CD14-positive monocyte (primary cell): Measurements from ENCODE around the gene RBSN. TPM values are rescaled to one million over a fixed set of nuclear protein-coding genes. Genes with fewer than 3 reads are reported as not detected.
A peak's percentile ranks its signal among the peaks of the same experiment; 100 is the strongest.

Source experiments
- DNase-seq, 3 donors: peaks; one replicate each; pipeline ENCODE4 v3.0.0-alpha.2; 2011 to 2022
- H2AFZ ChIP-seq: 2 replicates; pipeline ENCODE4 v1.6.0; 2012; ENCODE audit warnings: mild to moderate bottlenecking, low read depth, low read length, inconsistent platforms; ENCODE audit not compliant: insufficient read depth, poor library complexity, severe bottlenecking
- H3K27ac ChIP-seq, 2 donors: 1 replicate in 1 of 2; 2 replicates in 1 of 2; pipeline ENCODE4 v1.5.1; 2012 to 2013; ENCODE audit warnings: low read length in 2 of 2, control low read depth in 1 of 2, inconsistent platforms in 1 of 2, low read depth in 1 of 2, mild to moderate bottlenecking in 1 of 2
- H3K27me3 ChIP-seq, 2 donors: one replicate each; pipeline versions ENCODE4 v1.6.0 to v1.6.1; 2011 to 2013; ENCODE audit warnings: low read length in 2 of 2; ENCODE audit not compliant: control insufficient read depth in 2 of 2, insufficient read depth in 2 of 2
- H3K36me3 ChIP-seq, 2 donors: replicated peaks in 1 of 2; 1 replicate in 1 of 2; 2 replicates in 1 of 2; pipeline versions ENCODE4 v1.5.1 to v1.6.1; 2012 to 2013; ENCODE audit warnings: low read length in 2 of 2, control low read depth in 1 of 2, inconsistent platforms in 1 of 2, mild to moderate bottlenecking in 1 of 2; ENCODE audit not compliant: insufficient read depth in 2 of 2, control insufficient read depth in 1 of 2
- H3K4me1 ChIP-seq, 2 donors: 1 replicate in 1 of 2; 2 replicates in 1 of 2; pipeline versions ENCODE4 v1.5.1 to v1.6.1; 2012 to 2013; ENCODE audit warnings: low read length in 2 of 2, control low read depth in 1 of 2, inconsistent platforms in 1 of 2, mild to moderate bottlenecking in 1 of 2, moderate library complexity in 1 of 2; ENCODE audit not compliant: insufficient read depth in 2 of 2, control insufficient read depth in 1 of 2
- H3K4me2 ChIP-seq: replicated peaks from 2 replicates; pipeline ENCODE3; 2012; ENCODE audit warnings: low read length, moderate library complexity, mild to moderate bottlenecking; ENCODE audit not compliant: poor library complexity, severe bottlenecking; ENCODE audit errors: extremely low read depth
- H3K4me3 ChIP-seq, 3 experiments: fragments of 200-600 bp in 1 of 3; sonication (generic) in 1 of 3; replicated peaks in 1 of 3; 1 replicate in 2 of 3; 2 replicates in 1 of 3; pipeline ENCODE4 v1.5.1; 2011 to 2013; ENCODE audit warnings: low read length in 3 of 3, mild to moderate bottlenecking in 3 of 3, control low read depth in 2 of 3, low read depth in 2 of 3, inconsistent platforms in 1 of 3, moderate library complexity in 1 of 3
- H3K79me2 ChIP-seq: 2 replicates; pipeline ENCODE4 v1.6.0; 2012; ENCODE audit warnings: mild to moderate bottlenecking, control low read depth, inconsistent platforms, low read length, moderate library complexity; ENCODE audit not compliant: insufficient read depth
- H3K9ac ChIP-seq: 2 replicates; pipeline ENCODE4 v1.6.0; 2017; ENCODE audit warnings: low read length, mild to moderate bottlenecking; ENCODE audit not compliant: insufficient read depth, poor library complexity, severe bottlenecking
- H3K9me3 ChIP-seq, 2 donors: replicated peaks in 1 of 2; 1 replicate in 1 of 2; 2 replicates in 1 of 2; pipeline versions ENCODE4 v1.5.1 to v1.6.1; 2012 to 2013; ENCODE audit warnings: low read length in 2 of 2, control low read depth in 1 of 2; ENCODE audit not compliant: control insufficient read depth in 1 of 2, insufficient read depth in 1 of 2
- H4K20me1 ChIP-seq: 2 replicates; pipeline ENCODE4 v1.6.0; 2012; ENCODE audit warnings: mild to moderate bottlenecking, low read length, control low read depth, moderate library complexity; ENCODE audit not compliant: insufficient read depth
- H3K27ac Mint-ChIP-seq, 7 donors: one replicate each; pipeline ENCODE4 v1.8.0; 2020; ENCODE audit warnings: mild to moderate bottlenecking in 7 of 7, mixed read lengths in 7 of 7, moderate library complexity in 6 of 7, inconsistent platforms in 2 of 7
- H3K27me3 Mint-ChIP-seq, 3 donors: one replicate each; pipeline ENCODE4 v1.8.0; 2021 to 2022; ENCODE audit warnings: low read depth in 3 of 3, mild to moderate bottlenecking in 3 of 3, mixed read lengths in 3 of 3, moderate library complexity in 3 of 3, inconsistent platforms in 1 of 3
- H3K36me3 Mint-ChIP-seq, 2 donors: one replicate each; pipeline ENCODE4 v1.8.0; 2020; ENCODE audit warnings: mixed read lengths in 2 of 2, inconsistent platforms in 1 of 2, mild to moderate bottlenecking in 1 of 2
- H3K4me1 Mint-ChIP-seq: one replicate; pipeline ENCODE4 v1.8.0; 2020; ENCODE audit warnings: mild to moderate bottlenecking, mixed read lengths
- H3K4me3 Mint-ChIP-seq, 2 donors: one replicate each; pipeline ENCODE4 v1.8.0; 2020; ENCODE audit warnings: mild to moderate bottlenecking in 2 of 2, mixed read lengths in 2 of 2, moderate library complexity in 1 of 2
- H3K9me3 Mint-ChIP-seq, 7 donors: one replicate each; pipeline ENCODE4 v1.8.0; 2020 to 2022; ENCODE audit warnings: mixed read lengths in 7 of 7, mild to moderate bottlenecking in 6 of 7, moderate library complexity in 6 of 7, inconsistent platforms in 2 of 7
- whole genome bisulfite sequencing: methylation state at CpG from one replicate; pipeline ENCODE4 v1.1.5; 2013; ENCODE audit warnings: missing lambda C conversion rate; ENCODE audit not compliant: insufficient coverage; 5-methylcytosine and 5-hydroxymethylcytosine counted together
- intact Hi-C, 2 donors: fragments of 100-400 bp; cut with micrococcal nuclease; formaldehyde crosslinking; loops; one replicate each; pipeline versions ENCODE4 v1.15.0 to v1.15.1; 2023
- polyA plus RNA-seq, 3 donors: library from polyadenylated mRNA; depleted of rRNA in 1 of 3; unstranded in 2 of 3; stranded (reverse) in 1 of 3; fragments of 300-500 nt in 2 of 3; fragments of >200 nt in 1 of 3; fragmentation: Illumina TruSeq in 2 of 3; gene quantifications; 1 replicate in 2 of 3; 2 replicates in 1 of 3; pipeline ENCODE4 v1.2.3, GENCODE V29; 2012 to 2021
- TF ChIP-seq, protein P1 (sequence below): fragments of 200-600 bp; IDR thresholded peaks from one replicate; pipeline ENCODE4 v1.8.0; 2022; ENCODE audit warnings: antibody characterized with exemption, mild to moderate bottlenecking

RBSN gene
- polyA plus RNA-seq, 3 donors = 6.7 to 10.1 (median 8.1) TPM

DNA sequence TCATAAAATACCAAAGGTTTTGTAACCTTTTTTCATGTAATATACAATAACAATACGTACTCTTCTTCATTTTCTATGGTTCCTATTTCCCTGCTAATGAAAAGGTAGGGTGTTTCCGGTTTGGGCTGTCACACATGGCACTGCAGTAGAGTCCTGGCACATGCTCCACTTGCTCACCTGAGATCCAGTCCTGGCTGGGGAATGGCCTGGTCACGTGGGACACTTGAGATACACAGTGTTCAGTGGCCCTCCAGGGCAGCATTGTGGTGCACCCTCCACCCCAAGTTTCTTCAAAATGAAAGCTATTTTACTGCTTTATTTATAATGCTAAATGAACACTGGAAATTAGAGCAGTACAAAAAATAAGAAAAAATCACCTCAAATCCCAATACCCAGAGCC is 57.0 kb downstream of the RBSN start:
- Histone ChIP-seq H3K9me3 (no peaks in the 10 kb centered on the region), H3K27ac (no peak overlapping the region), H3K4me1 (no peaks in the 10 kb centered on the region), H3K27me3 (no peaks in the 10 kb centered on the region), H3K9ac (no peak overlapping the region), H3K79me2 (no peaks in the 10 kb centered on the region), H2AFZ (no peak overlapping the region), H3K4me2 (no peak overlapping the region), H3K36me3 (peaks cover 95 to 100% of the 10 kb centered on the region in 2 donors), H3K4me3 (no peak overlapping the region), H4K20me1 (no peaks in the 10 kb centered on the region)
- Mint-ChIP-seq H3K9me3 (no peaks in the 10 kb centered on the region), H3K4me3 (no peak overlapping the region), H3K27ac (no peak overlapping the region), H3K4me1 (no peaks in the 10 kb centered on the region), H3K27me3 (peaks cover 0 to 1% (median 0%) of the 10 kb centered on the region in 3 donors), H3K36me3 (peaks cover 96 to 100% of the 10 kb centered on the region in 2 donors)
- WGBS = 100% methylated on average over 1 of the region's 3 CpGs
- TF ChIP-seq, protein P1, sequence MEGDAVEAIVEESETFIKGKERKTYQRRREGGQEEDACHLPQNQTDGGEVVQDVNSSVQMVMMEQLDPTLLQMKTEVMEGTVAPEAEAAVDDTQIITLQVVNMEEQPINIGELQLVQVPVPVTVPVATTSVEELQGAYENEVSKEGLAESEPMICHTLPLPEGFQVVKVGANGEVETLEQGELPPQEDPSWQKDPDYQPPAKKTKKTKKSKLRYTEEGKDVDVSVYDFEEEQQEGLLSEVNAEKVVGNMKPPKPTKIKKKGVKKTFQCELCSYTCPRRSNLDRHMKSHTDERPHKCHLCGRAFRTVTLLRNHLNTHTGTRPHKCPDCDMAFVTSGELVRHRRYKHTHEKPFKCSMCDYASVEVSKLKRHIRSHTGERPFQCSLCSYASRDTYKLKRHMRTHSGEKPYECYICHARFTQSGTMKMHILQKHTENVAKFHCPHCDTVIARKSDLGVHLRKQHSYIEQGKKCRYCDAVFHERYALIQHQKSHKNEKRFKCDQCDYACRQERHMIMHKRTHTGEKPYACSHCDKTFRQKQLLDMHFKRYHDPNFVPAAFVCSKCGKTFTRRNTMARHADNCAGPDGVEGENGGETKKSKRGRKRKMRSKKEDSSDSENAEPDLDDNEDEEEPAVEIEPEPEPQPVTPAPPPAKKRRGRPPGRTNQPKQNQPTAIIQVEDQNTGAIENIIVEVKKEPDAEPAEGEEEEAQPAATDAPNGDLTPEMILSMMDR = no peak
- intact Hi-C loops = no loop called here
- no peak for DNase-seq

DNA sequence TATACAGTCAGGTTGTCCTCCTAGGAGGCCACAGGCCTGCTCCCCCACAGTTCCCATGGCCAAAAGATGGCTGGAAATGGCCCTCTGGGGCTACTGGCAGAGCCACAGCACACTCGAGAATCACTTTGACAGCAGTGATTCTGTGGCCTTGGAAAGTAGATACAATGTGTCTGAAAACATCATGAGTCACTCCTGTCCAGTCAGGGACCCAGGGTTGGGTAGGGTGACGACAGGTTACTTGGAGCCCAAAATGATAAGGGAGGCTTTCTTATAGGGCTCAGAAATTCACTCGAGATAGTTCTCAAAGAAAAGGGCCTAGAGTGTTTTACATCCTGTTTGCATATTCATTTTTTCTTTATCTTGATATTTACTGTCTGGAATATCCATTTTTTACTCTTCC is 58.1 kb downstream of the RBSN start:
- no peak overlapping the region for H3K4me3 Mint-ChIP-seq
- 100% methylated on average over 1 of the region's 3 CpGs for WGBS
- DNase-seq = no peak
- H3K4me3 ChIP-seq = no peak overlapping the region
- peaks cover 0 to 1% (median 0%) of the 10 kb centered on the region in 3 donors for H3K27me3 Mint-ChIP-seq
- no peaks in the 10 kb centered on the region for H3K9me3 ChIP-seq
- no peak overlapping the region for H3K4me2 ChIP-seq
- H3K9ac ChIP-seq = no peak overlapping the region
- TF ChIP-seq, protein P1 = no peak
- no peaks in the 10 kb centered on the region for H3K4me1 ChIP-seq
- intact Hi-C loops = no loop called here
- H3K27ac ChIP-seq = peak overlapping the region in 1 of 2 donors; percentile 8
- no peaks in the 10 kb centered on the region for H3K79me2 ChIP-seq
- H4K20me1 ChIP-seq = no peaks in the 10 kb centered on the region
- H3K27me3 ChIP-seq = no peaks in the 10 kb centered on the region
- H3K36me3 Mint-ChIP-seq = peaks cover 91 to 100% of the 10 kb centered on the region in 2 donors
- no peak overlapping the region for H3K27ac Mint-ChIP-seq
- peaks cover 91 to 100% of the 10 kb centered on the region in 2 donors for H3K36me3 ChIP-seq
- no peaks in the 10 kb centered on the region for H3K9me3 Mint-ChIP-seq
- no peak overlapping the region for H2AFZ ChIP-seq
- no peaks in the 10 kb centered on the region for H3K4me1 Mint-ChIP-seq
